CD4-positive, CD25-positive, alpha-beta regulatory T cell (primary cell): ENCODE data around the gene KCNQ2. TPM values are rescaled to one million over a fixed set of nuclear protein-coding genes. Genes with fewer than 3 reads are reported as not detected.

Experiments used
- ATAC-seq, 2 donors: fragments of 150-1000 bp; cut with Tn5 transposase; one replicate each; pipeline ENCODE4 v1.10.0; 2021; ENCODE audit warnings: low read depth in 2 of 2, moderate number of reproducible peaks in 2 of 2, moderate library complexity in 1 of 2
- DNase-seq, 3 donors: peaks; one replicate each; pipeline versions ENCODE4 v3.0.0 to v3.0.0-alpha.2; 2012 to 2022; ENCODE audit warnings: mixed read lengths in 1 of 3
- H3K27ac ChIP-seq: one replicate; pipeline ENCODE4 v1.7.0; 2013; ENCODE audit warnings: mild to moderate bottlenecking, low read length; ENCODE audit not compliant: insufficient read depth, poor library complexity, severe bottlenecking
- H3K27me3 ChIP-seq: one replicate; pipeline ENCODE4 v1.7.0; 2013; ENCODE audit warnings: low read length; ENCODE audit not compliant: control insufficient read depth, insufficient read depth
- H3K36me3 ChIP-seq: one replicate; pipeline ENCODE4 v1.7.0; 2013; ENCODE audit warnings: mild to moderate bottlenecking, low read length, moderate library complexity; ENCODE audit not compliant: control insufficient read depth, insufficient read depth
- H3K4me1 ChIP-seq: 2 replicates; pipeline ENCODE4 v1.7.0; 2013; ENCODE audit warnings: mild to moderate bottlenecking, low read length; ENCODE audit not compliant: insufficient read depth, control insufficient read depth, poor library complexity, severe bottlenecking
- H3K4me3 ChIP-seq: one replicate; pipeline ENCODE4 v1.7.0; 2013; ENCODE audit warnings: low read depth, mild to moderate bottlenecking, low read length, moderate library complexity
- H3K9me3 ChIP-seq, 2 experiments: 1 replicate in 1 of 2; 2 replicates in 1 of 2; pipeline ENCODE4 v1.7.0; 2013; ENCODE audit warnings: low read length in 2 of 2, mild to moderate bottlenecking in 1 of 2, moderate library complexity in 1 of 2; ENCODE audit not compliant: control insufficient read depth in 2 of 2
- H3K27ac Mint-ChIP-seq, 3 donors: one replicate each; pipeline ENCODE4 v1.8.0; 2020 to 2022; ENCODE audit warnings: mild to moderate bottlenecking in 3 of 3, mixed read lengths in 3 of 3, moderate library complexity in 2 of 3
- H3K27me3 Mint-ChIP-seq: one replicate; pipeline ENCODE4 v1.8.0; 2022; ENCODE audit warnings: mild to moderate bottlenecking, mixed read lengths
- H3K36me3 Mint-ChIP-seq: one replicate; pipeline ENCODE4 v1.8.0; 2020; ENCODE audit warnings: mixed read lengths
- H3K4me1 Mint-ChIP-seq, 4 donors: one replicate each; pipeline ENCODE4 v1.8.0; 2020 to 2022; ENCODE audit warnings: mixed read lengths in 4 of 4, mild to moderate bottlenecking in 1 of 4
- H3K4me3 Mint-ChIP-seq, 4 donors: one replicate each; pipeline ENCODE4 v1.8.0; 2020 to 2022; ENCODE audit warnings: mild to moderate bottlenecking in 4 of 4, mixed read lengths in 4 of 4, moderate library complexity in 3 of 4
- H3K9me3 Mint-ChIP-seq, 7 donors: one replicate each; pipeline ENCODE4 v1.8.0; 2020 to 2022; ENCODE audit warnings: mixed read lengths in 7 of 7, mild to moderate bottlenecking in 3 of 7, moderate library complexity in 2 of 7
- polyA plus RNA-seq, 4 donors: library from polyadenylated mRNA; unstranded; fragments of 300-500 nt; fragmentation: Illumina TruSeq; gene quantifications; one replicate each; pipeline ENCODE4 v1.2.3, GENCODE V29; 2021
- total RNA-seq: library from RNA; stranded (reverse); gene quantifications from one replicate; pipeline ENCODE4 v1.2.3, GENCODE V29; 2022

The KCNQ2 gene
- total and polyA plus RNA-seq, 5 donors from 2014 or later: 0.77 to 1.1 (median 0.89) TPM; not detected in 2

DNA sequence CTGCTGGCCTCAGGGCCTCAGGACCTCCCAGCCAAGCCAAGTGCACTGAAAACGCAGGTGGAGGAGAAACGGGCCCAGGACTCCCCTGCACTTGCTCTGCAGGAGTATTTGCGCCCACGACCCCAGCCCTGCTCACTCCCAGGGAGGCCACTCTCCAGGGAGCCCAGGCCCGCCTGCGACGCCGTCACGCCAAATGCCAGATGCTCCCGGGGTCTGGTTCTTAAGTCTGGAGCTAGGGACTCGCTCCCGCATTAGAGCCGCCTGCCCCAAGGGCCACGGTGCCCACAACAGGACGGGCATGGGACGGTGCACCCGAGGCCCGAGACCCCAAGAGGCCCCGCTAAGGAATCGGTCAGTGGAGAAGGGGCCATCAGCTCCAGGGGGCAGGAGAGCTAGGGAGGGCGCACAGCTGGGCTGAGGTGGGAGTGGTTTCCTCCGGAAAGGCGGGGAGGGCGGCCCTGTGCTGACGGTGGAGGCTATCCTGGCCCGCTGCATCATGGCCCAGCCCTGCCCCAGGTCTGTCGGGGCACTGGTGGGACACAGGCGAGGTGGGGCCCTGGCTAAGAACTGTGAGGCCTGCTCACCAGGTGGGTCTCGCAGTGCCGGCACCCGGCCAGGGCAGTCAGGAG is 67.2 kb downstream of the KCNQ2 start:
- H3K36me3 ChIP-seq: no peaks in the 10 kb centered on the region
- Mint-ChIP-seq H3K27ac (no peak overlapping the region), H3K27me3 (peaks cover 4% of the 10 kb centered on the region), H3K4me1 (peaks cover 0 to 2% (median 0%) of the 10 kb centered on the region in 4 donors), H3K9me3 (peaks cover 0 to 1% (median 0%) of the 10 kb centered on the region in 7 donors), H3K4me3 (no peak overlapping the region), H3K36me3 (no peaks in the 10 kb centered on the region)
- no peaks in the 10 kb centered on the region for H3K27me3 ChIP-seq
- H3K27ac ChIP-seq: no peak overlapping the region
- H3K4me1 ChIP-seq: no peaks in the 10 kb centered on the region
- no peak overlapping the region for H3K4me3 ChIP-seq
- DNase-seq: no peak
- ATAC-seq: no peak
- H3K9me3 ChIP-seq: no peaks in the 10 kb centered on the region

DNA sequence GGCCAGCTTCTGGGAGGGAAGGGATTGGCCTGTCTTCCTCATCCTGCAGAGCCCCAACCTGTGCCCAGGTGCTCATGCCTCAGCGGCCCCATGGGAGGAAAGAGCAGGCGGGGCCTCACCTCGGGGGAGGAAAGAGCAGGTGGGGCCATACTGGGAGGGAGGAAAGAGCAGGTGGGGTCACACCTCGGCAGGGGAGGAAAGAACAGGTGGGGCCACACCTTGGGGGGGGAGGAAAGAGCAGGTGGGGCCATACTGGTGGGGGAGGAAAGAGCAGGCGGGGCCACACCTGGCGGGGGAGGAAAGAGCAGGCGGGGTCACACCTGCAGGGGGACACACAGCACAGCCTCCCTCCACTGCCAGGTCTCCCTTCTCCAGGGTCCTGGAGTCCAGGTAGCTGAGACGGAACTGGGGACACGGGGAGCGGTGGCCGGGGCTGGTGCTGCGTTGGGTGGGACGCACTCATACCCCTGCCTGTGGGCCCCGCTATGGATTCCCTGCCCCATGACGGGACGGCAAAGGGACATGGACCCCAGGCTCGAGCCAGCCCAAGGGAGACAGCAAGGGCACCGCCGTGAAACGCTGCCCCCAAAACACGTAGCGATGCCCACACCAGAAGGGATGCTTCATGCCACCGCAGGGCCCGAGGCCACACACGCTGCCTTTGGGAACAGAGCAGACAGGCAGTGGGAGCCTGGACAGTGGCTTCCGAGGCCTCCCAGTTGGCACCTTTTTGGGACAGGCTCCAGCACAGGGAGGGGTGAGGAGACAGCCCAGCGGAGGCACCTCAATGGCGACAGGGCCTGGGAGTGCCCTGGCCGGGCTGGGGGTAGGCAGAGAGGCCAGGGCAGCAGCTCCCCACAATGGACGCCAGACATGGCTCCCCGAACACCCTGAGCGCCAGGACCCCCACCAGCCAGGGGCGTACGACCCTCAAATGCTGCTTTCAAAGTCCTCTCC is 68.0 kb downstream of the KCNQ2 start:
- no peaks in the 10 kb centered on the region for H3K9me3 ChIP-seq
- no peaks in the 10 kb centered on the region for H3K27me3 ChIP-seq
- Mint-ChIP-seq H3K4me3 (no peak overlapping the region), H3K27ac (no peak overlapping the region), H3K36me3 (no peaks in the 10 kb centered on the region), H3K4me1 (peaks cover 0 to 2% (median 0%) of the 10 kb centered on the region in 4 donors), H3K9me3 (peaks cover 0 to 1% (median 0%) of the 10 kb centered on the region in 7 donors), H3K27me3 (peaks cover 4% of the 10 kb centered on the region)
- DNase-seq: no peak
- H3K27ac ChIP-seq: no peak overlapping the region
- no peaks in the 10 kb centered on the region for H3K36me3 ChIP-seq
- no peak overlapping the region for H3K4me3 ChIP-seq
- ATAC-seq: no peak
- no peaks in the 10 kb centered on the region for H3K4me1 ChIP-seq

DNA sequence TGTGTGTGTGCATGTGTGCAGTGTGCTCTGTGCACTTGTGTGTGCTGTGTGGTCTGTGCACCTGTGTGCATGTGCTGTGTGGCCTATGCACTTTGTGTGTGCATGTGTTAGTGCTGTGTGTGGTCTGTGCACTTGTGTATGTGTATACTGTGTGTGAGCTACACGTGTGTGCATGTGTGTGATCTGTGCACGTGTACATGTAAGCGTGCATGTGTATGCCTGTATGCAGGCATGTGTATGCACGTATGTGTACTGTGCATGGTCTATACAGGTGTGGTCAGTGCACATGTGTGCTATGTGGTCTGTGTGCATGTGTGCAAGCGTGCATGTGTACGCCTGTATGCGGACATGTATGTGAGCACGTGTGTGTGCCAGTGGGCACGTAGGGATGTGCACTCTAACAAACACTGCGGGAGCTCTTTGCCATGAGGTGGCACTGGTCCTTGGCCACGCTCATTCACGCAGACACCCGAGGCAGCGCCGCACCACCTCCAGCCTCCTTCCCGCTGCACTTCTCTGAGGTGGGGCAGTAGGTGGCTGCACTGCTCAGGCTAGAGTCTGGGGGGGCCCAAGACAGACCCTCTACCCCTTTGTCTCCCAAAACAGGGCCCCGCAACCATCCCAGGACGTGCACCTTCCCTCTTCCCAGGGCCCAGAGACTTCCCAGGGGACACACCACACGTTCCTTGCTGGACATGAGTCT is 68.9 kb downstream of the KCNQ2 start:
- H3K27me3 Mint-ChIP-seq: peaks cover 4% of the 10 kb centered on the region
- no peak for DNase-seq

DNA sequence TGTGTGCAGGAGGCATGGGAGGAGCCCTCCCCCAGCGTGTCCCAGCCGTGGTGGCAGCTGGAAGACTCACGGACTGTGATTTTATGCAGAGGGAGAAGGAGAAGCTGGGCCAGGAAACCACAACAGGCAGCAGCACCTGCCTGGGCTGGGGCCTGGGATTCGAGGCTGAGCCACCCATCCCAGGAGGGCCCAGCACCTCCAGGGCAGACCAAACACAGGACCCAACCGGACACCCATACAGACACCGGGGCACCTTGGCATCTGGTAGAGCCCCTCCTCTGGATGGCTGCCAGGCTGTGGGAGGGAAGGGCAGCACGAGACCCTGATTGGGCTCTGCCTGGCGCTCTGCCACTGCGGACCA is 69.6 kb downstream of the KCNQ2 start:
- Histone ChIP-seq H3K9me3 (no peaks in the 10 kb centered on the region), H3K27me3 (no peaks in the 10 kb centered on the region), H3K27ac (no peak overlapping the region), H3K4me3 (no peak overlapping the region), H3K36me3 (no peaks in the 10 kb centered on the region), H3K4me1 (no peaks in the 10 kb centered on the region)
- H3K27me3 Mint-ChIP-seq: peaks cover 4% of the 10 kb centered on the region
- no peak overlapping the region for H3K27ac Mint-ChIP-seq
- peaks cover 0 to 1% (median 0%) of the 10 kb centered on the region in 7 donors for H3K9me3 Mint-ChIP-seq
- no peak overlapping the region for H3K4me3 Mint-ChIP-seq
- no peaks in the 10 kb centered on the region for H3K4me1 Mint-ChIP-seq
- no peaks in the 10 kb centered on the region for H3K36me3 Mint-ChIP-seq
- DNase-seq (no peak), ATAC-seq (no peak)

More for the DNA sequence above, 68.9 kb downstream of the KCNQ2 start:
- H3K27me3 ChIP-seq: no peaks in the 10 kb centered on the region
- Mint-ChIP-seq H3K4me3 (no peak overlapping the region), H3K4me1 (no peaks in the 10 kb centered on the region), H3K9me3 (peaks cover 0 to 1% (median 0%) of the 10 kb centered on the region in 7 donors), H3K36me3 (no peaks in the 10 kb centered on the region), H3K27ac (no peak overlapping the region)
- H3K4me1 ChIP-seq: no peaks in the 10 kb centered on the region
- no peak for ATAC-seq
- H3K27ac ChIP-seq: no peak overlapping the region
- H3K4me3 ChIP-seq: no peak overlapping the region
- H3K36me3 ChIP-seq: no peaks in the 10 kb centered on the region
- H3K9me3 ChIP-seq: no peaks in the 10 kb centered on the region

DNA sequence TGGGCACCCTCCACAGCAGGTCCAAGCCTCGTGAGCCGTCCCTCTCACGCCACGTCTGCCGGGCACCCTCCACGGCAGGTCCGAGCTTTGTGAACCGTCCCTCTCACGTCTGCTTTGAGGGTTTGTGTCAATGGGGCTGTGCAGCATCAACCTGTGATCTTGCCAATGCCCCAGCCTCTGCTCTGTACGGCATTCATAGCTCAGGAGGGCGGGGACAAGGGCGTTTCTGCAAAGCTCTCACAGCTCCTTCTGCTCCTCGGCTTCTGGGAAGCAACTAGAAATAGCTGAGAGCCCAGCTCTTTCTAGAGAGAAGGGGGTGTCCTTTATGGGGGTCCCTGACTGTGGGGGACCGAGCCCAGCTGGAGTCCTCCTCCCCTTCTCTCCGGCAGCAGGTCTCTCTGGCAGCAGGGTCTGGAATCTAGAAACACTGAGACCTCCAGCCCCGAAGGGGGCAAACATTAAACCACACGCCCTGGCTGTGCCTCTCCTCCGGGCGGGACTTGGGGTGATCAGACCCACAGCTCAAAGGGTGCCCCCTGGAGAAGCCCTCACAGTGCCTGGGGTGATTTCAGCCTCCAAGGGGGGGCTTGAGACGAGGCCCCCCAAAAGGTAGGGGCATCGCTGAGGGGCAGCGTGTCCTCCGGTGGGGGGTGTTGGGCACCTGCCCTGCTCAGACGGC is 70.1 kb downstream of the KCNQ2 start:
- no peaks in the 10 kb centered on the region for H3K36me3 Mint-ChIP-seq

DNA sequence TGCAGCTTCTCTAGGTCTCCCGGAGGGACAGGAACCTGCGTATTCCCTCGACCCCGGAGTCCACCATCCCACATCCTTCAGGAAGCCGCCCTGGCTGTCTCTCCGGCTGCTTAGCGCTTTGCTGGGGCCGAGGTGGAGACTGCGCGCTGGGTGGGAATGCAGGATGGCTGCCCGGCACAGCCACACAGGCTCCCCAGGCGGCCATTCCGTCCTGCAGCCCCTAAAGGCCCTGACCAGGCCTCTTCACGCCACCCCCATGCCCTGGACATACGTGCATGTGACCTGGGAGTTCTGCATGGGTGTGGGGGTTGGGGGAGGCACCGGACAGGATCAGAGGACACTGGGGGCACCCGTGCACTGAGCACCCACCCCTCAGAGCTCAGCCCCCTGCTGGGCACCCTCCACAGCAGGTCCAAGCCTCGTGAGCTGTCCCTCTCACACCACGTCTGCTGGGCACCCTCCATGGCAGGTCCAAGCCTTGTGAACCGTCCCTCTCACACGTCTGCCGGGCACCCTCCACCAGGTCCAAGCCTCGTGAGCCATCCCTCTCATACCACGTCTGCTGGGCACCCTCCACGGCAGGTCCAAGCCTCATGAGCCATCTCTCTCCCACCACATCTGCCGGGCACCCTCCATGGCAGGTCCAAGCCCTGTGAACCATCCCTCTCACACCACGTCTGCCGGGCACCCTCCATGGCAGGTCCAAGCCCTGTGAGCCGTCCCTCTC is 70.9 kb downstream of the KCNQ2 start:
- H3K27ac Mint-ChIP-seq: no peak overlapping the region
- no peaks in the 10 kb centered on the region for H3K27me3 ChIP-seq

More for the DNA sequence above, 70.1 kb downstream of the KCNQ2 start:
- H3K27me3 Mint-ChIP-seq: peaks cover 4% of the 10 kb centered on the region
- no peaks in the 10 kb centered on the region for H3K27me3 ChIP-seq
- no peak overlapping the region for H3K27ac Mint-ChIP-seq
- no peaks in the 10 kb centered on the region for H3K9me3 ChIP-seq
- no peak overlapping the region for H3K4me3 ChIP-seq
- H3K4me3 Mint-ChIP-seq: no peak overlapping the region
- DNase-seq (no peak), ATAC-seq (no peak)
- peaks cover 0 to 1% (median 0%) of the 10 kb centered on the region in 7 donors for H3K9me3 Mint-ChIP-seq
- no peaks in the 10 kb centered on the region for H3K4me1 Mint-ChIP-seq
- no peaks in the 10 kb centered on the region for H3K4me1 ChIP-seq
- H3K36me3 ChIP-seq: no peaks in the 10 kb centered on the region
- H3K27ac ChIP-seq: no peak overlapping the region

More for the DNA sequence above, 70.9 kb downstream of the KCNQ2 start:
- H3K27ac ChIP-seq: no peak overlapping the region
- peaks cover 4% of the 10 kb centered on the region for H3K27me3 Mint-ChIP-seq
- no peaks in the 10 kb centered on the region for H3K36me3 Mint-ChIP-seq
- H3K9me3 Mint-ChIP-seq: peaks cover 0 to 3% (median 0%) of the 10 kb centered on the region in 7 donors
- H3K9me3 ChIP-seq: no peaks in the 10 kb centered on the region
- DNase-seq (no peak), ATAC-seq (no peak)
- no peaks in the 10 kb centered on the region for H3K4me1 ChIP-seq
- H3K4me1 Mint-ChIP-seq: no peaks in the 10 kb centered on the region
- H3K4me3 ChIP-seq: no peak overlapping the region
- H3K36me3 ChIP-seq: no peaks in the 10 kb centered on the region
- no peak overlapping the region for H3K4me3 Mint-ChIP-seq
